Vagina (tissue), 2 donors: ENCODE measurements around the gene TPRG1L.

Experiments used
- CTCF ChIP-seq, 3 experiments: fragments of 450-650 bp in 2 of 3; fragments of 200-600 bp in 1 of 3; sonication (generic) in 1 of 3; IDR thresholded peaks; one replicate each; pipeline ENCODE4 v1.5.1; 2017 to 2019; ENCODE audit warnings: antibody characterized with exemption in 3 of 3, mild to moderate bottlenecking in 2 of 3, moderate library complexity in 2 of 3
- POLR2A ChIP-seq, 2 donors: fragments of 450-650 bp; IDR thresholded peaks; one replicate each; pipeline ENCODE4 v1.6.1; 2017; ENCODE audit warnings: antibody characterized with exemption in 2 of 2, mild to moderate bottlenecking in 2 of 2, moderate library complexity in 2 of 2

GRCh38 chr1:3578906-3579305, 45.9 kb upstream of the TPRG1L start:
- TF ChIP-seq CTCF (IDR thresholded peaks at IDR 0.05): no peak
- no peak for TF ChIP-seq POLR2A (IDR thresholded peaks at IDR 0.05)
